Right lung (tissue), 10 donors: ENCODE measurements around the gene ANAPC1. TPM values are rescaled to one million over a fixed set of nuclear protein-coding genes. Genes with fewer than 3 reads are reported as not detected.
"Not testable (repeated sequence)": the region's sequence is repeated elsewhere in the genome, so short reads cannot be mapped to it uniquely, and the experiment has no call there.

Experiments
- DNase-seq, 2 donors: peaks; one replicate each; pipeline ENCODE4 v3.0.0-alpha.2; 2013
- long read RNA-seq, 8 donors: transcript quantifications; one replicate each; lab custom pipeline, GENCODE V29; 2026
- polyA plus RNA-seq, 5 donors: library from polyadenylated mRNA; unstranded; fragments of 120-200 nt; gene quantifications; one replicate each; pipeline versions ENCODE4 v1.2.1 to v1.2.3, GENCODE V29; 2013; ENCODE audit warnings: inconsistent platforms in 1 of 5, low replicate concordance in 1 of 5; ENCODE audit not compliant: insufficient read length in 5 of 5, insufficient read depth in 1 of 5

Gene ANAPC1
- polyA plus RNA-seq = 10 to 100 TPM; 26.8 to 40.3 (median 37.2) TPM
- long read RNA-seq, donor 1, transcript ANAPC1-206 (2 exons, 580 nt) = major isoform, 7 of 9 reads
- long read RNA-seq, donor 1, partial matches to known transcripts = 0 of 9 reads
- long read RNA-seq, donor 1, other reads (novel, unspliced or antisense) = 0 of 9 reads
- long read RNA-seq, donor 2, full-length matches to known transcripts = 2 of 2 reads
- long read RNA-seq, donor 2, partial matches to known transcripts = 0 of 2 reads
- long read RNA-seq, donor 2, other reads (novel, unspliced or antisense) = 0 of 2 reads
- long read RNA-seq, donor 3, partial matches to known transcripts = 0 of 2 reads
- long read RNA-seq, donor 3, other reads (novel, unspliced or antisense) = 0 of 2 reads
- long read RNA-seq, donor 4, partial matches to known transcripts = 0 of 4 reads
- long read RNA-seq, donor 4, other reads (novel, unspliced or antisense) = 0 of 4 reads
- long read RNA-seq, donor 5, partial matches to known transcripts = 0 of 3 reads
- long read RNA-seq, donor 5, other reads (novel, unspliced or antisense) = 0 of 3 reads
- long read RNA-seq, donor 6, partial matches to known transcripts = 0 of 1 reads
- long read RNA-seq, donor 6, other reads (novel, unspliced or antisense) = 0 of 1 reads
- long read RNA-seq, donor 7, partial matches to known transcripts = 5 of 8 reads
- long read RNA-seq, donor 7, other reads (novel, unspliced or antisense) = 0 of 8 reads
- long read RNA-seq, donor 8 = 0 reads

- DNase-seq = peak; percentile 79 to 83
Measured at GRCh38 chr2:111883661-111884591, at the start of gene ANAPC1. ANAPC1 (minus strand) TSS chr2:111884193; CDS start chr2:111880825, 3,368 bp downstream.

DNA sequence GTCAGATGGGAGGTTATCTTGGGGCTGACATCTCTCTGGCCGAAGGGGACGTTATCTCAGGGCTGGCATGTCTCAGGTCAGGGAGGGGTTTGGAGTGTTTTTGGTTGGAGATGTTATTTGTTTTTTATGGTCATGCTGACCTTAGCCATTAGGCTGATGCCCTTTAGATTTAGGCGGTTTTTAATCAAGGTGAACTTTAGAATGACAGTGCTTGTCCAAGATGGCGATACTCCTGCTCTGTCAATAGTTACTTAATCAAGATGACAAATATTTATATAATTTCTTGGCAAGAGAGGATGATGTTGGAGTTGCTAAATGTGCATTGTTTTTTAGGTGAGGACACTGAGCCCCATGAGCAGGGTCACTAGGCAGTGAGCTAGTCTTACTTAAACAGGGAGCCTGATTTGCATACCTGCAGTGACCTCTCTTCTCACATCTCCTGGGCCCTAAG, 48.9 kb upstream of the ANAPC1 start:
- DNase-seq = no peak

- no peak for DNase-seq
Measured at GRCh38 chr2:111930875-111931274, 46.9 kb upstream of the ANAPC1 start.

GRCh38 chr2:111930409-111930808, 46.4 kb upstream of the ANAPC1 start:
- no peak for DNase-seq

GRCh38 chr2:111927723-111928122, 43.7 kb upstream of the ANAPC1 start:
- DNase-seq = no peak

DNA sequence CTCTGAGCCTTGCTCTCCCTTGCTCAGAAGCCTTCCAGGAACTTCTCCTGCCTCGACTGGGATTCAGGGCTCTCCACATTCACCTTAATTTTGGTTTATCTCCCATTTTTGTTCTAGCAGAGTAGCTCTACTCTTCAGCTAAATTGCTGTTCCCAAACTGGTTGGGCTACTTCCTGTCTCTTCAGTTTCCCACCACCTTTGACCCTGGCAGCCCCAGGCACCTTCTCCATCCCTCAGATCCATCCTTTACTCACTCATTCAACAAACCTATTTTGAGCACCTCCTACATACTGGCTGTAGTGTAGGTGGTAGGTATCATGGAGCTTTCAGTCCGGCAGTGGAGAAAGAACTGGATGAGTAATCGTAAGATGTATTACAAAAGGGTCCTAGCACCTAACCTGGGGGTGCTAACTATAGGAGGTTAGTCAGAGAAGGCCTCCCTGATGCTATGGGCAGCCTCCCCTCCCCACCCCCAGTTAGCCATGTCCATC, 40.7 kb upstream of the ANAPC1 start:
- no peak for DNase-seq

DNA sequence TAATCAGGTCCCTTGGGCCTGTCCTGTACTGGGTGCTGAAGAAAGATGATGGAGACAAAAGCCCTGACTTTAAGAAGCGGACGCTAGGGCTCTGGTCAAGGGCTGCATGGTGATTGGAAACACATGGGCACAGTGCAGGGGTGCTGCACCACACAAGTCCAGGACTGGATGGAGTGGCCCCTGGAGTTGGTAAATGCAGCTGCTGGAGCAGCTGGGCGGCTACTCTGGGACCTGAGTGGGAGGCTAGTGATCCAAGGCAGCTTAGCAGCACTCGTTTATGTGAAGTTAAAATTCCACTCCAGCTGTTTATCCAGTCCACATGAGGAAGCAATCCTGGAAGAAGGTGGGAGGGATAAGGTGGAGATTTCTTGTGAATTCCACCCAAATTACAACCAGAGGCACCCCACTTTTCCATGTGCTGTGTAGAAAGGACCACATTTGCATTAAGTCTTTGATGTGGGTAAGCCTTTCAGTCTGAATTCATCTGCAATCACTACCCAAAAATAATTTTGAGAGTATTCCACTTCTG, 39.3 kb upstream of the ANAPC1 start:
- no peak for DNase-seq

GRCh38 chr2:111919794-111920608, 36.0 kb upstream of the ANAPC1 start:
- DNase-seq = no peak

- DNase-seq = no peak
Measured at GRCh38 chr2:111919365-111919764, 35.4 kb upstream of the ANAPC1 start.

GRCh38 chr2:111918383-111918806, 34.4 kb upstream of the ANAPC1 start:
- no peak for DNase-seq

GRCh38 chr2:111917106-111917505, 33.1 kb upstream of the ANAPC1 start:
- DNase-seq = no peak

DNA sequence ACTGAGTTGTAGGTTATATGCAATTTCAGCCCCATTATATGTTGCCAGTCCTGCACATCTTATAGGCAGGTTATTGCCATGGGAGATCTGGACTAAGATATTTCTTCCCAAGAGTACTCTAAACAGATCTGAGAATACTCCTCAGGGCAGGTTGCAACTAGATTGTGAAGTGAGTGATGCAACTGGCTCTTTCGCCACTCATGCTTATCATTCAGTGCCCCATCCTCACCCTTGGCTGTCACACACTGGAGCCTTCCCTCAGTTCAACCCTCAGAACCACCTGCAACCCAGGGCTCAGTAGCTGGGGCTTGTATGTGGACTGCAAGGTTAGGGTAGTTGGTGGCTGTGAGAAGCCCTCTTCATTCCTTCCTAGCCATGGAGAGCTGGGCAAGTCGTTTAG, 28.6 kb upstream of the ANAPC1 start:
- DNase-seq = no peak

DNA sequence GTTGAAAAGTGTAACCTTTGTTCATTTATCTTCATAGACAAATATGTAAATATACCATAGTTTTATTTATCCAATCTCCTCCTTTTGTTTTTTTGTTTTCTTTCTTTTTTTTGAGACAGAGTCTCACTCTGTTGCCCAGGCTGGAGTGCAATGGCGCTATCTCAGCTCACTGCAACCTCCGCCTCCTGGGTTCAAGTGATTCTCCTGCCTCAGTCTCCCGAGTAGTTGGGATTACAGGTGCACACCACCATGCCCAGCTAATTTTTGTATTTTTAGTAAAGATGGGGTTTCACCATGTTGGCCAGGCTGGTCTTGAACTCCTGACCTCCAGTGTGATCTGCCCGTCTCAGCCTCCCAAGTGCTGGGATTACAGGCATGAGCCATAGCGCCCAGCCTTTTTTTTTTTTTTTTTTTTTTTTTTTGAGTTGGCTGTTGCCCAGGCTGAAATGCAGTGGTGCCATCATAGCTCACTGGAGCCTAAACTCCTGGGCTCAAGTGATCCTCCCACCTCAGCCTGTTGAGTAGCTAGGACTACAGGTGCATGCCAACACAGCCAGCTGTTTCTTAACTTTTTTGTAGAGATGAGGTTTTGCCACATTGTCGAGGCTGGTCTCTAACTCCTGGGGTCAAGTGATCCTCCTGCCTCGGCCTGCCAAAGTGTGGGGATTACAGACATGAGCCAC, 27.4 kb upstream of the ANAPC1 start:
- not testable (repeated sequence) for DNase-seq

- no peak for DNase-seq
Measured at GRCh38 chr2:111910609-111911277, 26.8 kb upstream of the ANAPC1 start.

DNA sequence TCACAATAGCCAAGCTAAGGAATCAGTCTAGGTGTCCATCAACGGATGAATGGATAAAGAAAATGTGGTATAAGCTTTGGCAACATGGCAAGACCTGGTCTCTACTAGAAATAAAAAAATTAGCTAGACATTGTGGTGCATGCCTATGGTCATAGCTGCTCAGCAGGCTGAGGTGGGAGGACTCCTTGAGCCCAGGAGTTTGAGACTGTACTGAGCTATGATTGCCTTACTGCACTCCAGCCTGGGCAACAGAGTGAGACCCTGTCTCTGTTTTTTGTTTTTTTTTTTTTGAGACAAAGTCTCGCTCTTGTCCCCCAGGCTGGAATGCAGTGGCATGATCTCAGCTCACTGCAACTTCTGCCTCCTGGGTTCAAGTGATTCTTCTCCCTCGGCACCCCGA, 26.0 kb upstream of the ANAPC1 start:
- DNase-seq = not testable (repeated sequence)

- DNase-seq = no peak
Measured at GRCh38 chr2:111909079-111909478, 25.1 kb upstream of the ANAPC1 start.

GRCh38 chr2:111908578-111908977, 24.6 kb upstream of the ANAPC1 start:
- DNase-seq = no peak

DNA sequence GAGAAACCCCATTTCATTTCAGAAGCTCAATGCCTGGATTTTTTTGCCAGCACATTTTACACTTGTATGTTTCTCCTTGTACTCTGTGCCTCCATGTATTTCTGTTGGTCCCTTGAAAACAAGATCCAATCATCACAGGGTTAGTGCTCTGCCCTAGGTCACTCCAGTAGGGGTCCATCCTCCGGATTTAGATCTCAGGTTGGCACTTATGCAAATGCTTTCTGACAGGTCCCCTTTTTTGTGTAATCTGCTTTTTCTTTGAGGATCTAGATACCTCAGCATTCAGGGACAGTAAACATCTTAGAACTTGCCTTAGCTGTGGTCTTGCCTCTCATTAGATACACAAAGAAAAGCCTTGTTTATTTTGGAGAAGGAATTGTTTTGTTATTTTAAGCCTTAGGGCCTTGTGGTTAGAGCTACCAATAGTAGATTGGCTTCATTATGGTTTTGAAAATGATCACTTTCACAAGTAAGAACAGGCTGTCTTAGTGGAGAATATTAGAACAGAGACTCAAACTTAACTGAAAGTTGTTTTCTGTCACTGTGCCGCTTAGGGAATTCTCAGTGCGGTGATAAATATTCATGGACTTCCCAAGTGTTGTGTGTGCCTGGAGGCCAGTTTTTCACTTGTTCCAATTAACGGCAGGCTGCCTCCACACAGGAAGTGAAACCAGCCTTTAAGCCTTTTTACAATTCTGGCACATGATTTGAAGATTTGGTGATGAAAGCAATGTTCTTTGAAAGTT, 22.2 kb upstream of the ANAPC1 start:
- DNase-seq = no peak
